OCI-LY1 (cell line): ENCODE results near the gene FAM50B.

Experiments
- H2AFZ ChIP-seq: fragments of 200-600 bp; sonication (generic), shearing (Covaris generic); 2 replicates; pipeline ENCODE4 v1.6.0; 2014; ENCODE audit warnings: antibody characterized with exemption, mild to moderate bottlenecking, low read length
- H3F3A ChIP-seq: fragments of 200-600 bp; sonication (generic), shearing (Covaris generic); 2 replicates; pipeline ENCODE4 v1.6.0; 2014; ENCODE audit warnings: mild to moderate bottlenecking, antibody characterized with exemption, low read length, moderate library complexity; ENCODE audit not compliant: insufficient read depth
- H3K27ac ChIP-seq: fragments of 200-600 bp; sonication (generic); 2 replicates; pipeline ENCODE4 v1.5.1; 2014; ENCODE audit warnings: low read length, mixed run types, mild to moderate bottlenecking, low read depth; ENCODE audit not compliant: poor library complexity, severe bottlenecking
- H3K27me3 ChIP-seq: fragments of 200-600 bp; sonication (generic); 2 replicates; pipeline ENCODE4 v1.6.0; 2014; ENCODE audit warnings: antibody characterized with exemption, mild to moderate bottlenecking, low read length, moderate library complexity; ENCODE audit not compliant: insufficient read depth
- H3K36me3 ChIP-seq: fragments of 200-600 bp; sonication (generic); 2 replicates; pipeline ENCODE4 v1.6.1; 2014; ENCODE audit warnings: mild to moderate bottlenecking, antibody characterized with exemption, low read length, moderate library complexity, mixed read lengths; ENCODE audit not compliant: insufficient read depth
- H3K4me1 ChIP-seq: fragments of 200-600 bp; sonication (generic); 2 replicates; pipeline ENCODE4 v1.5.1; 2014; ENCODE audit warnings: mild to moderate bottlenecking, low read length, moderate library complexity; ENCODE audit not compliant: insufficient read depth, severe bottlenecking
- H3K4me2 ChIP-seq: fragments of 200-600 bp; sonication (generic), shearing (Covaris generic); 2 replicates; pipeline ENCODE4 v1.6.1; 2014; ENCODE audit warnings: low read length
- H3K4me3 ChIP-seq: fragments of 200-600 bp; sonication (generic); 2 replicates; pipeline ENCODE4 v1.5.1; 2014; ENCODE audit warnings: low read length, low read depth, mild to moderate bottlenecking, mixed read lengths; ENCODE audit not compliant: poor library complexity, severe bottlenecking
- H3K79me2 ChIP-seq: fragments of 200-600 bp; shearing (Covaris generic); 2 replicates; pipeline ENCODE4 v1.6.1; 2016; ENCODE audit warnings: mixed run types, low read length, mixed read lengths; ENCODE audit not compliant: insufficient read depth
- H3K9ac ChIP-seq: fragments of 200-600 bp; sonication (generic), shearing (Covaris generic); 2 replicates; pipeline ENCODE4 v1.6.1; 2014; ENCODE audit warnings: mild to moderate bottlenecking, low read length, mixed read lengths
- H3K9me2 ChIP-seq: fragments of 200-600 bp; sonication (generic), shearing (Covaris generic); 2 replicates; pipeline ENCODE4 v1.6.1; 2014; ENCODE audit warnings: low read depth, mild to moderate bottlenecking, low read length, mixed read lengths
- H3K9me3 ChIP-seq: fragments of 200-600 bp; shearing (Covaris generic); 2 replicates; pipeline ENCODE4 v1.6.1; 2014; ENCODE audit warnings: low read length, mixed read lengths
- H4K20me1 ChIP-seq: fragments of 200-600 bp; sonication (generic), shearing (Covaris generic); 2 replicates; pipeline ENCODE4 v1.6.0; 2016; ENCODE audit warnings: mild to moderate bottlenecking, low read length; ENCODE audit not compliant: insufficient read depth
- CTCF ChIP-seq: fragments of 200-600 bp; sonication (generic), shearing (Covaris generic); IDR thresholded peaks from 2 replicates; pipeline ENCODE4 v1.5.1; 2017; ENCODE audit warnings: mild to moderate bottlenecking, antibody characterized with exemption, low read length, moderate library complexity, mixed read lengths
- EZH2 ChIP-seq: fragments of 200-600 bp; sonication (generic), shearing (Covaris generic); IDR thresholded peaks from 2 replicates; pipeline ENCODE4 v1.8.0; 2017; ENCODE audit warnings: borderline replicate concordance, mixed run types, mild to moderate bottlenecking, antibody characterized with exemption, low read length, moderate library complexity, mixed read lengths

Gene FAM50B

GRCh38 chr6:3847521-3847920, 1.7 kb upstream of the FAM50B start:
- H3K79me2 ChIP-seq, result no peaks in the 10 kb centered on the region
- H2AFZ ChIP-seq, result no peak overlapping the region
- no peaks in the 10 kb centered on the region for H3K27me3 ChIP-seq
- no peaks in the 10 kb centered on the region for H3F3A ChIP-seq
- no peak overlapping the region for H3K4me3 ChIP-seq
- TF ChIP-seq EZH2, result no peak
- no peak for TF ChIP-seq CTCF
- no peak overlapping the region for H3K9ac ChIP-seq
- H3K27ac ChIP-seq, result no peak overlapping the region
- no peaks in the 10 kb centered on the region for H3K9me2 ChIP-seq
- H3K36me3 ChIP-seq, result no peaks in the 10 kb centered on the region
- H3K4me1 ChIP-seq, result no peaks in the 10 kb centered on the region
- no peak overlapping the region for H3K4me2 ChIP-seq
- H4K20me1 ChIP-seq, result no peaks in the 10 kb centered on the region
- no peaks in the 10 kb centered on the region for H3K9me3 ChIP-seq

GRCh38 chr6:3848380-3848779, 793 bp upstream of the FAM50B start:
- Histone ChIP-seq H3K4me1 (no peaks in the 10 kb centered on the region), H3F3A (no peaks in the 10 kb centered on the region), H3K9me3 (no peaks in the 10 kb centered on the region), H3K27ac (no peak overlapping the region), H3K79me2 (no peaks in the 10 kb centered on the region), H3K4me2 (no peak overlapping the region), H3K4me3 (no peak overlapping the region), H3K9me2 (no peaks in the 10 kb centered on the region), H4K20me1 (no peaks in the 10 kb centered on the region), H3K36me3 (no peaks in the 10 kb centered on the region), H2AFZ (no peak overlapping the region), H3K27me3 (no peaks in the 10 kb centered on the region), H3K9ac (no peak overlapping the region)
- no peak for TF ChIP-seq CTCF
- no peak for TF ChIP-seq EZH2

GRCh38 chr6:3849681-3850450, 693 bp downstream of the FAM50B start:
- Histone ChIP-seq H3K4me1 (no peaks in the 10 kb centered on the region), H3K4me2 (no peak overlapping the region), H2AFZ (no peak overlapping the region), H3K27ac (no peak overlapping the region), H3K36me3 (no peaks in the 10 kb centered on the region), H3K9me2 (no peaks in the 10 kb centered on the region), H3K79me2 (no peaks in the 10 kb centered on the region), H3K27me3 (no peaks in the 10 kb centered on the region), H3K9ac (no peak overlapping the region), H3K4me3 (no peak overlapping the region), H3F3A (no peaks in the 10 kb centered on the region), H3K9me3 (no peaks in the 10 kb centered on the region), H4K20me1 (no peaks in the 10 kb centered on the region)
- TF ChIP-seq EZH2 (no peak), CTCF (no peak)
